ENCODE measurements around the gene LIPG. TPM values are rescaled to one million over a fixed set of nuclear protein-coding genes. Genes with fewer than 3 reads are reported as not detected.
A peak's percentile ranks its signal among the peaks of the same experiment; 100 is the strongest.

LIPG gene
- total RNA-seq, 1 donor from 2014 or later, result 5.8 TPM

DNA sequence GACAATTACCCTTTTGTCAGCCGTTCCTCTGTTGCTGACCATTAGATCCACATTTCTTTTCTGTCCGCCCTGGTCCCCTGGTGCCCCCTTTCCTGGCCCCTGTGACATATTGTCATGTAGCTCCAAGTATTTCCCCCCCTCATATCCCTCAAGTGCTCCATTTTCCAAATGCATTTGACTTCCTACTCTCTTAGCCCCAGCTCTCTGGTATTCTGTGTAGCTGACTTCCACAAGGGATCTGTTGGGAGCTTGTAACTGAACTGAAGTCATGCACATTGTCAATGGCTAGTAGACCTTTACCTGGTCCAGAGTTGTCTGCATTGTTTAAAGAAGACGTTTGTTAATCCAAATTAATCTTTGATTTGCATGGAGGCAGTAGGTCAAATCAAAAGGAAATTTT lies 34.8 kb downstream of the LIPG start:
- intact Hi-C loops (cut with DNase I), result no loop called here

GRCh38 chr18:49597157-49597931 lies 35.5 kb downstream of the LIPG start:
- intact Hi-C loops (cut with DNase I), result no loop called here
- ATAC-seq (no peak), DNase-seq (ENCODE audit: low spot score) (no peak)

More for the DNA sequence above, 34.8 kb downstream of the LIPG start:
- DNase-seq (ENCODE audit: low spot score), result no peak
- no peak for ATAC-seq

- no peak for DNase-seq (ENCODE audit: low spot score)
- intact Hi-C loops (cut with DNase I), result no loop called here
- ATAC-seq, result no peak
Observed at GRCh38 chr18:49601211-49601610, 39.4 kb downstream of the LIPG start.

DNA sequence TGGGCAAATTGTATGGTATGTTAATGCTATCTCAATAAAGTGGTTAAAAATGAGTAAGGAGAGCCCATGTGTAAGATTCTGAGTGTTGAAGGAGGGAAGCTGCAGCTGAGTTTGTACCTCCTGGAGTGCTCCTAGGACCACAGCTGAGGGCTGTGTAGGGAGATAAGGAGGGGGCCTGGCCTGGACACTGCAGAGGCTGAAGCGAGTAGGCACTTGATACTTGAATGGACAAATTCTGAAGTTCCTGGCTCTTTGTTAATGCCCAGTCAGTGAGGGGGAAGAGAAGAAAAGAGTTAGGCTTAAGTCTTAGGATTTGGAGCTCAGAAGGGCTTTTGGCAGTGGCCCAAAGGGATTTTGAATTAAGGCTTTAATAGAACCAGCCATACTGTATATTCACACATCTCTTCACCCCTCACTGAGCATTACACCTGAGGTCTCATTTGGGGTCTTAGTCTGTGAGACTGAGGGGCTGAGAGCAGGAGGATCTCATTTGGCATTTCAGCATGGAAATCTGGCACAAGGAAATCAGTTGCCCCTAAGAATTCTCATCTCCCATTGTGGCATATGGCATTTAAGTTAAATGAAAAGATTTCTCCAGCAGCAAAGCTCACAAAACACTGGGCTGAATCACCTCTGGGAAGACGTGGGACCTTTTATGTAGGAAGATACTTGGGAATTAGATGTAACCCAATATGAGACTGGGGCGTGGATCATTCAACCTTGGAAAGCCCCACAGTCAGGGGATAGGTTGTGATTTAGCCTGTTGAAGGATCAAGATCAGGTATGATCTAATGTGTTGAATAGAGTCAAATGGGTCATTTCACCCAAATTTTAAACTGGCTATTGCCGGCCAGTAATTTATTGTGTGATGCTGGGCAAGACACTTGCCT lies 46.8 kb downstream of the LIPG start:
- no peak for ATAC-seq
- no peak for DNase-seq (ENCODE audit: low spot score)
- intact Hi-C loops (cut with DNase I), result no loop called here

DNA sequence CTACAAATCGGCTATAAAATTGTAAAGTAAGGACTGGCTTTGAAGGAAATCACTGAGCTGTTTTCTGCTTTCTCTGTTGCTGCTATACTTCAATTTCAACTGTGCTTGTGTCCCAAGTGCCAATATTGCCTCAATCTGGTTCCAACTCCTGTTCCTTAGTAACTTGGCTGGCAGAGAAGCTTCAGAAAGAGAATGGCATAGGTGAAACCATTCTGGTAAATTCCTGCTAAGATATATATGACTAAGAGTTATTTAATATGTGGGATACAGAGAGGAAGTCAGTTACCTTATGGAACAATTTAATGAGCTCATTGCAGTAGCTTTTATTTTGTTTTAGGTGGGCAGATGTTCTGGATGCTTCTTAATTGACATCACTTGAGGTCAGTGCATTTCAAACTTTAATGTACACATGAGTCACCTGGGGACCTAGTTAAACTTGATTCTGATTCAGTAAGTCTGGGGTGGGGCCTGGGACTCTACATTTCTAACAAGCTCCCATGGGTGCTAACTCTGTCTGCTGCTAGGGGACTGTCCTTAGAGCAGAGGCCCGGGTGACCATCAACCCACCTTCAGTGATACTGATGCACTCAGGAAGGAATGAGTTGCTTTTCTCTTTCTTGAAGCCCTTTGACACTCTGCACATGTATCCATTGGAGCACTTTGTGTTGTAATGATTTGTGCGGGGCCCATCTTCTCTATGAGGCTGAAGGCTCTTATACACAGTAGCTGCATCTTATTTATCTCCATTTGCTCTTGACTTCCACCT lies 47.6 kb downstream of the LIPG start:
- DNase-seq (ENCODE audit: low spot score) (no peak), ATAC-seq (no peak)
- intact Hi-C loops (cut with DNase I), result no loop called here

DNA sequence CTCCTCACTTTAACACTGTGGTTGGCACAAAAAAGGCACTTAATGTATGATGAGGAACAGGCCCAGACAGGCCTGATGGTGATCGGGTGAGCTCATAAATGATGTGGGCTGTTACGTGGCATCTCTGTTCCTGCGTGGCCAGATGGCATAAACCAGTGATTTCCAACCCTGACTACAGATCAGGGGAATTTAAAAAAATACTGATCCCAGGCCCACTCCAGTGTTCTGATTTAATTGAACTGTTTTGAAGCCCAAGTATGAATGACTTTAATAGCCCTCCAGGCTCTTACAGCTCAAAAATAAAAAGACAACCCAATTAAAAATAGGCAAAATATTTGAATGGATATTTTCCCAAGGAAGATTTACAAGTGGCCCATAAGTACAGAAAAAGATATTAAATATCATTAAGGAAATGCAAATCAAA lies 48.2 kb downstream of the LIPG start:
- DNase-seq (ENCODE audit: low spot score) (no peak), ATAC-seq (no peak)
- intact Hi-C loops (cut with DNase I), result no loop called here

- DNase-seq (ENCODE audit: low spot score), result no peak
- intact Hi-C loops (cut with DNase I), result no loop called here
- no peak for ATAC-seq
Observed at GRCh38 chr18:49611316-49611715, 49.5 kb downstream of the LIPG start.

DNA sequence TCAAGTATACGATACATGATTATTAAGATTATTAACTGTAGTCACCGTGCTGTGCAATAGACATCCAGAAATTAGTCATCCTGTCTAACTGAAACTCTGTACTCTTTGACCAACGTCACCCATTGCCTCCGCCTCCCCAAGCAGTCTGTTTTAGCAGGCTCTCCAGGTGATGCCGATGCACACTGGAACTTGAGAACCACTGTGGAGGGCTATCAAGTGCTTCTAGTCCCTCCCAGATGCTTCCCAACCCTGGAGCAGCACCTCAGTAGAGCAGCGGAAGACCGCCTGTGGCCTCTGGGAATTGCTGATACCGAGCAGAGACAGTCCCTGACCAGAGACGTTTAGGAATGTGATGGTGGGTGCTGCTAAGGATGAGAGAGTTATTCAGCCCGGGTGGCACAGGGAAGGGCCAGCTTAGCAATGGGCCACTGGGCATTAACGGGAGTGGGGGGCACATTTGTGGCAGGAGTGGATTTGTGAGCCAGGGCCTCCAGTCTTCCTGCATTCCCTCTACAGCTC lies 50.7 kb downstream of the LIPG start:
- intact Hi-C loops (cut with DNase I), result no loop called here
- no peak for DNase-seq (ENCODE audit: low spot score)
- ATAC-seq, result no peak

DNA sequence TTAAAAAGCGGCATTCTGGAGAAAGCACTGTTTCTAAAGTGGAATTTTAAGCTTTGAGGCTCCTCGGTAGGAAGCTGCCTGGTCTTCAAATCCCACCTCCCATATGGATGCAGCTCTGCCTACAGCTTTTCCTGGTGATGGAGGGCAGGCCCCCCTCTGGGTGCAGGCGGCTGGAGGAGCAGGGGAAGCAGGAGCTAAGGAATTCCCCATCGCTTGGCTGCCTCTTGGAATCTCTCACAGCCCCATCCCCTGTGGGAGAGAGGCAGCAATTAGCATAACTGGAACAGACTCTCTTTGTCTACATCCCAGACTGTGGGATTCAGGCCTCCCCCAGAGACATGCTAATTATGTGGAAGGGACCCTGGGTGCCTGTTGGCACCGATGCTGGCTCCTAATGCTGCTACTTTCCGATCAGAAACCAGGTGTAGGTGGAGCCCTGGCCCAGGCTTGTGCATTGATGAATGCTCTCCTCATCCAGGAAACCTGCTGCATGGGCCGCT lies 51.3 kb downstream of the LIPG start:
- intact Hi-C loops (cut with DNase I), result no loop called here
- peak; percentile 71 for ATAC-seq
- no peak for DNase-seq (ENCODE audit: low spot score)

- DNase-seq (ENCODE audit: low spot score), result no peak
- intact Hi-C loops (cut with DNase I), result no loop called here
Observed at GRCh38 chr18:49613641-49614151, 51.8 kb downstream of the LIPG start.

DNA sequence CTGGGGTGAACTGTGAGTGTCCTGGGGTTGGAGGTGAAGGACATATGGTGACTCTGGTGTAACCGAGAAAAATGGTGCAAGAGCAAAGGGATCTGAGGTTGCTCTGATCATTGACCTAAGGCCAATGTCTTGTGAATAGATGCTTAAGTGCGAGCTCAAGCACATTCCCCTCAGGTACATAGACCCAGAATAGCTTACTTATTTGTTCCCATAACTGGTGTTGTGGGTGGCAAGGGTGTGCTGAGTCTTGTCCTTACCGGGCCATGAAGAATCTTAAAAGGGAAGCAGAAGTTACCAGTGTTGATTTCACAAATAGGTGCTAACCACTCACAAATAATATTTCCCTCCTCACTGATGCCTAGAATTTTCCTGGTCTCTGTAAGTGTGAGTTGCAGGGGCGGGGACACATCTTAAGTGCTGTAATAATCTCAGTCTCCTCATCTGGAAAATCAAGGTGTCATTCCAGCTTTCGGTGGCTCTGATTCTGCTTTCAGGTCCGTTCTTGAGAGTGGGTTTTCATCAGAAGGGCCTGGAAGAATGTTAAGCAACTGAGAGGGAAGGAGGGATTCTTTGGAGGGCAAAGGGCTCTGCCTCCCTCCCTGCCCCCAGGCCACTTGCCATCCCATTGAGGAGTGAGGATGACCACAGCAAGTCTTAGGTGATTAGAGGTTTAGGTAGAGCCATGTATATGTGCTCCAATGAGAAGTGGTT lies 54.9 kb downstream of the LIPG start:
- ATAC-seq, result no peak
- no peak for DNase-seq (ENCODE audit: low spot score)
- intact Hi-C loops (cut with DNase I), result no loop called here

More at GRCh38 chr18:49613641-49614151, 51.8 kb downstream of the LIPG start:
- no peak for ATAC-seq

GRCh38 chr18:49617329-49617695 lies 55.5 kb downstream of the LIPG start:
- intact Hi-C loops (cut with DNase I), result no loop called here
- no peak for ATAC-seq
- DNase-seq (ENCODE audit: low spot score), result no peak

DNA sequence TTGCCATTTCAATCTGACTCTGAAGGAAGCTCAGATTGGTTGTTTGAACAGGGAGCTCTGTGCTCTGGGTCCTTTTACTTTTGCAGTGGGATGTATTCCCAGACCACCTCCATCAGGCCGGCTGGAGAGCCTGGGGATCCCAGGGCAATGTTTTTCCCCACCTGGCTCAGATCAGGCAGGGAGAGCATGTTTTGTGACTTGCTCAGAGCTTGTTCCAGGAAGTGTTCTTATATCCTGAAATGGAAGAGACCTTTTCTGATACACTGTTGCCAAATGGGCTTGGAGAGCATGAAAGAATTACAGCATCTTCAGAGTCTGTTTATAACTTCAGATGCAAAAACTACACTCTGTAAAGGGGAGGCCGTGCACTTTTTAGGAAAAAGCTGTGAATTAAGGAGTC lies 56.0 kb downstream of the LIPG start:
- no peak for DNase-seq (ENCODE audit: low spot score)
- intact Hi-C loops (cut with DNase I), result no loop called here

DNA sequence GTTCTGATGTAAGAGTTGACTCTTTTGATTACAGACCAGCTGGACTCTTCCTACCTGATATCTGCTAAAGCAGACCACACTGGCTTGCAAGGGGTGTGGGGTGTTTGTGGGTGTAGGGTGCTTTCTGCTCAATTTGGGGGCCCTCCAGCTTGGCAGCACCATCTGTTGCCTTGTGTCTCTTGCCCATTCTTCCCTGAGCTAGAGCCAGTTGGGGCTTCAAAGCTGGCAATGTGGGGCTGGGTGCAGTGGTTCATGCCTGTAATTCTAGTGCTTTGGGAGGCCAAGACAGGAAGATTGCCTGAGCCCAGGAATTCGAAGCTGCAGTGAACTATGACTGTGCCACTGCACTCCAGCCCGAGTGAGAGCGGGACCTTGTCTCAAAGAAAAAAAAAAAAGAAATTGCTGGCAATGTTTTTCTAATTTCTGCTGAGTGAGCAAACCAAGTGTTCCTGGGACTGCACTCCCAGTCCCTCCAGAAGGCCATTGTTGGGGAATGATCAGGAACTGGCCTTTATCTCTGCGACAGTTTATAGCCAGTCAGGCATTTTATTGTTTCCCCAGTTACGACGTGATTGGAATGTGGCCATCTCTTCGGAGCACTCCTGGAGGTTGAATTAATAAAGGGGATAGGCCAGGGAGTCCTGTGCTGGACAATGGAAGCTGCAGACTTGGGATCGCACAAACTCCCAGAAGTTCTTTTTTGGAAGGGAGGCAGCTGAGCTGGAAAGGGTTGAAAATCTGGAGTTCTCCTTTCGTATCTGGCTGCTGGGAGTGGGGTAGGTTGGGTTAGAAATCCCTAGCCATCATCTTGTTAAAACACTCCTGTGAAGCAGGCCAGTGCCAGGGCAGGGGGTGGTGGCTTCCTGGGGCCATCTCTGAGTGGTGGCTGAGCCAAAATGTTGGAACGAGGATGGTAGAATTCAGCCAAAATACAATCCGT lies 57.2 kb downstream of the LIPG start:
- DNase-seq (ENCODE audit: low spot score) (no peak), ATAC-seq (peak; percentile 34)
- intact Hi-C loops (cut with DNase I), result no loop called here

More for the DNA sequence above, 56.0 kb downstream of the LIPG start:
- no peak for ATAC-seq

GRCh38 chr18:49619801-49620200 lies 57.9 kb downstream of the LIPG start:
- no peak for DNase-seq (ENCODE audit: low spot score)

GRCh38 chr18:49621301-49621700 lies 59.4 kb downstream of the LIPG start:
- no peak for ATAC-seq
- intact Hi-C loops (cut with DNase I), result no loop called here
- no peak for DNase-seq (ENCODE audit: low spot score)

More at GRCh38 chr18:49619801-49620200, 57.9 kb downstream of the LIPG start:
- ATAC-seq, result peak; percentile 13
- intact Hi-C loops (cut with DNase I), result no loop called here

- no peak for DNase-seq (ENCODE audit: low spot score)
- intact Hi-C loops (cut with DNase I), result no loop called here
- ATAC-seq, result no peak
Observed at GRCh38 chr18:49621717-49622351, 60.0 kb downstream of the LIPG start.
